GM12865 (cell line): ENCODE measurements around the gene LTC4S.
A peak's percentile ranks its signal among the peaks of the same experiment; 100 is the strongest.

Experiments
- DNase-seq: peaks from one replicate; pipeline ENCODE4 v3.0.0; 2010; ENCODE audit warnings: low read depth
- H3K4me3 ChIP-seq: 2 replicates; pipeline ENCODE4 v1.5.1; 2011; ENCODE audit warnings: mild to moderate bottlenecking, low read depth, low read length, control low read depth
- TF ChIP-seq, protein P1 (sequence below): IDR thresholded peaks from 2 replicates; pipeline ENCODE4 v1.5.1; 2011; ENCODE audit warnings: low read length, control low read depth, low read depth, inconsistent platforms; ENCODE audit not compliant: insufficient read depth; ENCODE audit errors: missing control alignments

LTC4S gene

GRCh38 chr5:179758955-179759354, 34.8 kb upstream of the LTC4S start:
- H3K4me3 ChIP-seq = no peak overlapping the region
- TF ChIP-seq, protein P1, sequence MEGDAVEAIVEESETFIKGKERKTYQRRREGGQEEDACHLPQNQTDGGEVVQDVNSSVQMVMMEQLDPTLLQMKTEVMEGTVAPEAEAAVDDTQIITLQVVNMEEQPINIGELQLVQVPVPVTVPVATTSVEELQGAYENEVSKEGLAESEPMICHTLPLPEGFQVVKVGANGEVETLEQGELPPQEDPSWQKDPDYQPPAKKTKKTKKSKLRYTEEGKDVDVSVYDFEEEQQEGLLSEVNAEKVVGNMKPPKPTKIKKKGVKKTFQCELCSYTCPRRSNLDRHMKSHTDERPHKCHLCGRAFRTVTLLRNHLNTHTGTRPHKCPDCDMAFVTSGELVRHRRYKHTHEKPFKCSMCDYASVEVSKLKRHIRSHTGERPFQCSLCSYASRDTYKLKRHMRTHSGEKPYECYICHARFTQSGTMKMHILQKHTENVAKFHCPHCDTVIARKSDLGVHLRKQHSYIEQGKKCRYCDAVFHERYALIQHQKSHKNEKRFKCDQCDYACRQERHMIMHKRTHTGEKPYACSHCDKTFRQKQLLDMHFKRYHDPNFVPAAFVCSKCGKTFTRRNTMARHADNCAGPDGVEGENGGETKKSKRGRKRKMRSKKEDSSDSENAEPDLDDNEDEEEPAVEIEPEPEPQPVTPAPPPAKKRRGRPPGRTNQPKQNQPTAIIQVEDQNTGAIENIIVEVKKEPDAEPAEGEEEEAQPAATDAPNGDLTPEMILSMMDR = no peak
- DNase-seq = no peak

- no peak overlapping the region for H3K4me3 ChIP-seq
- peak; percentile 49 for DNase-seq
- TF ChIP-seq, protein P1 = no peak
These were observed 33.9 kb upstream of the LTC4S start for GRCh38 chr5:179759581-179760551.

DNA sequence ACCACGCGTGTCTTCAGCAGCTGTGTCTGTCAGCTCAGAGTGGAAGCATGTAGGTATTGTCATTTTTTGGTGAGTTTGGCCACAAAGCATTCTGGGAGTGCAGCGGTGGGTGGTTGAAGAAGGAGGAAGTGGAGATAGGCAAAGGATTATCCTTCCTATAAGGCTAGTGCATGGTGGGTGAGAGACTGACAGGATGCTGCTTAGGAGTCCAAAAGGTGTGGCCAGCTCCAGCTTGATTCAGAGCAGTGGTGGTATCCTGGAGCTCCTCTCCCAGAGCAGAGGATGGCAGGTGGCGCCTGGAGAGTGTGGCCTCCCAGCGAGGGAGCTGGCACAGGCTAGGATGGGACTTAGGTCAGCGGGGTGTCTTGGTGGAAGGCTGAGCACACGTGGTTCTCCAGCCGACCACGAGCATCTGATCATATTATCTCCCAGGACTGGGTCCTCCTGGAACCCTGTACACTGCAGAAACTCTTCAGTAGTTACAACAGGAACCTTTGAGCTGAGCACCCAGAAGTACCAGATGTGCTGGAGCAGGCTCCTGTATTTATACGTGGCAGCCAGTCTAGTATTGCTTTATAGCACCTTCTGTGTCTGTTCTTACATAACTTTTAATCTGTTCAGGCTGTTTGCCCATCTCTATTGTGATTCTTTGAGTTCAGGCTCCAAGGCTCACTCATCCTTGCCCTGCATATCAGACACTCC, 31.6 kb upstream of the LTC4S start:
- no peak overlapping the region for H3K4me3 ChIP-seq
- peak; percentile 40 for DNase-seq
- TF ChIP-seq, protein P1 = no peak

DNA sequence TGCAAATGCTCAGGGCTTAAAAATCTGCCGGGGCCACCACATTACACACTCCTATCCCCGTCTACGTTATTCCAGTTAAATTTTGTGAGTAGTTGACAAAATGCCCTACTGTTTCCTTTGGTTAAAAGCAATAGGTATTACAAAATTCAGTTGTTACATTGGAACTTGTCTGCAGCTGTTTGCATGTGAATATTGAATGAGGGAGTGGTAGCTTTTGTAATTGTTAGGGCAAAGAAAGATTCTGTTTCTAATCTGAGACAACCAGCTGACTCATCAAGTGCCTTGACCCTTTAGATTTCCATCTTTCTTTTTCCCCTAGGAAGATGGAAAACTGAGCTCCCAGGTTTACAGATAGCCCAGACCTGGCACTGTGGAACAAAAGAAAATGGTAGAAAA, 31.0 kb upstream of the LTC4S start:
- H3K4me3 ChIP-seq = no peak overlapping the region
- TF ChIP-seq, protein P1 = no peak
- DNase-seq = no peak

DNA sequence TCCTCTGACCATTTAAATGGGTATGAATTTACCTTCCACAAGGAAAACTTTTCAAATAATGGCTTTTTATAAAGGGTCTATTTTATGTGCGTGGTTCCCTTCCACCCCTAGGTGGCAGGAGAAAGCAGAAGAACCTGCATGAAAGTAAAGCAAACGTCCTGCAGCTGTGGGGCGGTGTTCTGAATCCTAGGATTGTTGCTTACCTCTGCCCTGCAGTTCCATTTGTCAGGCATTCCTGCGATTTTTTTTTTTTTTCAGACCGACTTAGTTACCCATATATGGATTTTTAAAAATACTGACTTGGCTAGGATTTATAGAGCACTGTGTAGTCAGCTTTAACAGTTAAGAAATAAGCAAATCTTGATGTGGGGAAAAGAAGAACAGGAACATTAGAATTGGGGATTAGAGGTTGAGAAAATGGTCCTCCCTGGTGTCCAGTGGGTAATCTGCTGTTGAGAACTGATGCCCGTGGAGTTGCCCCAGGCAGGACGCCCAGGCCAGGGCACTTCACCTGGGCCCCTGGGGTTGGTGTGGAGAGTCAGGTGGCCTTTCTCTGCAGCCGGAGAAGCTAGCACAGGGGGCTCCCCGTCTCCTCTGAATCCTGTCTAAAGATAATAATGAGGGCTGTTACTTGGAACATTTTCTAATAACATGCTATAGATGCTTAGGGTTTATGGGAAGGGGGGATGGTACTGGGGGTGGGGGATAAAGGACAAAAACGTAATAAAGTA, 30.4 kb upstream of the LTC4S start:
- TF ChIP-seq, protein P1 = peak; percentile 77
- DNase-seq = peak; percentile 68
- H3K4me3 ChIP-seq = no peak overlapping the region

DNA sequence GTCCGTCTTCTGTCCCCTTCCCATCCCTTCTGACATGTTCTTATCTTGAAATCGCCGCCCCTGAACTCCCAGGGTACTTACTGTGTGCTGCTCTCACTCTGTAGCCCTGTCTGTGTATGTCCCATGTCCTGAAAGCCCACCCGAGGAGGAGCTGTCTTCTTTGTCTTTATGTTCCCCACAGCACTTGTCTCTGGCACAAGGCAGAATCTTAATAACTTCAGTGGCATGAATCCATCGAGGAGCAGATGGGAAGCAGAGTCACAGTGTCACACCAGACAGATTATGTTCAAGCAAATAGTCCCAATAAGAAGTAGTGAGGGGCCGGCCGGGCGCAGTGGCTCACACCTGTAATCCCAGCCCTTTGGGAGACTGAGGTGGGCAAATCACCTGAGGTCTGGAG, 29.7 kb upstream of the LTC4S start:
- no peak overlapping the region for H3K4me3 ChIP-seq

More for the DNA sequence above, 29.7 kb upstream of the LTC4S start:
- DNase-seq = no peak
- TF ChIP-seq, protein P1 = no peak
